GM19438 (cell line): ENCODE data around the gene CAB39.
"Not testable (repeated sequence)": the region's sequence is repeated elsewhere in the genome, so short reads cannot be mapped to it uniquely, and the experiment has no call there.

Source experiments
- ATAC-seq: cut with Tn5 transposase; IDR thresholded peaks from one replicate; pipeline ENCODE4 v1.9.1; 2021; ENCODE audit warnings: low read depth; ENCODE audit not compliant: unreplicated experiment

Gene CAB39

GRCh38 chr2:230682546-230682945, 30.1 kb upstream of the CAB39 start:
- ATAC-seq, result no peak

- ATAC-seq, result no peak
Observed at GRCh38 chr2:230684270-230685168, 28.1 kb upstream of the CAB39 start.

- no peak for ATAC-seq
Observed at GRCh38 chr2:230685178-230685577, 27.5 kb upstream of the CAB39 start.

- ATAC-seq, result no peak
Observed at GRCh38 chr2:230687498-230687897, 25.1 kb upstream of the CAB39 start.

- no peak for ATAC-seq
Observed at GRCh38 chr2:230688490-230688889, 24.2 kb upstream of the CAB39 start.

GRCh38 chr2:230690439-230690838, 22.2 kb upstream of the CAB39 start:
- no peak for ATAC-seq

- ATAC-seq, result no peak
Observed at GRCh38 chr2:230691005-230691647, 21.5 kb upstream of the CAB39 start.

- no peak for ATAC-seq
Observed at GRCh38 chr2:230692760-230693159, 19.9 kb upstream of the CAB39 start.

GRCh38 chr2:230693411-230693810, 19.2 kb upstream of the CAB39 start:
- no peak for ATAC-seq

GRCh38 chr2:230694241-230694640, 18.4 kb upstream of the CAB39 start:
- no peak for ATAC-seq

- ATAC-seq, result no peak
Observed at GRCh38 chr2:230695551-230695950, 17.1 kb upstream of the CAB39 start.

GRCh38 chr2:230696670-230697069, 16.0 kb upstream of the CAB39 start:
- ATAC-seq, result no peak

GRCh38 chr2:230697676-230698075, 15.0 kb upstream of the CAB39 start:
- ATAC-seq, result no peak

- not testable (repeated sequence) for ATAC-seq
Observed at GRCh38 chr2:230698753-230699152, 13.9 kb upstream of the CAB39 start.

- ATAC-seq, result no peak
Observed at GRCh38 chr2:230700447-230700846, 12.2 kb upstream of the CAB39 start.

GRCh38 chr2:230701308-230701707, 11.3 kb upstream of the CAB39 start:
- ATAC-seq, result no peak

GRCh38 chr2:230702457-230702856, 10.2 kb upstream of the CAB39 start:
- ATAC-seq, result not testable (repeated sequence)

- no peak for ATAC-seq
Observed at GRCh38 chr2:230703514-230703913, 9.1 kb upstream of the CAB39 start.

GRCh38 chr2:230706053-230706521, 6.6 kb upstream of the CAB39 start:
- no peak for ATAC-seq

- no peak for ATAC-seq
Observed at GRCh38 chr2:230706966-230707365, 5.7 kb upstream of the CAB39 start.

GRCh38 chr2:230708204-230708603, 4.4 kb upstream of the CAB39 start:
- ATAC-seq, result no peak

- ATAC-seq, result no peak
Observed at GRCh38 chr2:230711224-230711623, 1.4 kb upstream of the CAB39 start.
